ENCODE measurements around the gene ETDA.
"Not testable (repeated sequence)": the region's sequence is repeated elsewhere in the genome, so short reads cannot be mapped to it uniquely, and the experiment has no call there.

The ETDA gene

GRCh38 chrX:135252011-135252518 is at the start of gene ETDA:
Gene ETDA, plus strand, starts transcription at chrX:135252061. Its CDS starts 1,216 bp downstream, at chrX:135253277.
- in situ Hi-C loops (cut with MboI; ENCODE audit: low pct_unique_long_range_greater_than_20kb, low sequenced_read_pairs); DNase-seq: not testable (repeated sequence)

GRCh38 chrX:135206427-135206826 is 45.4 kb upstream of the ETDA start:
- in situ Hi-C loops (cut with MboI; ENCODE audit: low pct_unique_long_range_greater_than_20kb, low sequenced_read_pairs): loop anchor here (25.0 kb wide), 1 partner anchor 231 kb away; no protein-coding TSS in a partner anchor
- DNase-seq: peak; percentile 19

- in situ Hi-C loops (cut with MboI; ENCODE audit: low pct_unique_long_range_greater_than_20kb, low sequenced_read_pairs): loop anchor here (25.0 kb wide), 1 partner anchor 224 kb away; no protein-coding TSS in a partner anchor
- no peak for DNase-seq
Measured at GRCh38 chrX:135213200-135213844, 38.5 kb upstream of the ETDA start.

- DNase-seq; in situ Hi-C loops (cut with MboI; ENCODE audit: low pct_unique_long_range_greater_than_20kb, low sequenced_read_pairs): not testable (repeated sequence)
Measured at GRCh38 chrX:135245989-135246388, 5.9 kb upstream of the ETDA start.

GRCh38 chrX:135256087-135256684 is 4.3 kb downstream of the ETDA start:
- DNase-seq; in situ Hi-C loops (cut with MboI; ENCODE audit: low pct_unique_long_range_greater_than_20kb, low sequenced_read_pairs): not testable (repeated sequence)

- in situ Hi-C loops (cut with MboI; ENCODE audit: low pct_unique_long_range_greater_than_20kb, low sequenced_read_pairs): no loop called here
- DNase-seq: no peak
Measured at GRCh38 chrX:135256923-135257322, 5.1 kb downstream of the ETDA start.

- in situ Hi-C loops (cut with MboI; ENCODE audit: low pct_unique_long_range_greater_than_20kb, low sequenced_read_pairs): no loop called here
- no peak for DNase-seq
Measured at GRCh38 chrX:135257469-135257868, 5.6 kb downstream of the ETDA start.

GRCh38 chrX:135260976-135261375 is 9.1 kb downstream of the ETDA start:
- DNase-seq; in situ Hi-C loops (cut with MboI; ENCODE audit: low pct_unique_long_range_greater_than_20kb, low sequenced_read_pairs): not testable (repeated sequence)

- DNase-seq; in situ Hi-C loops (cut with MboI; ENCODE audit: low pct_unique_long_range_greater_than_20kb, low sequenced_read_pairs): not testable (repeated sequence)
Measured at GRCh38 chrX:135263376-135263775, 11.5 kb downstream of the ETDA start.

GRCh38 chrX:135264206-135264605 is 12.3 kb downstream of the ETDA start:
- in situ Hi-C loops (cut with MboI; ENCODE audit: low pct_unique_long_range_greater_than_20kb, low sequenced_read_pairs): no loop called here
- peak; percentile 7 for DNase-seq

- DNase-seq: no peak
- in situ Hi-C loops (cut with MboI; ENCODE audit: low pct_unique_long_range_greater_than_20kb, low sequenced_read_pairs): no loop called here
Measured at GRCh38 chrX:135273162-135273561, 21.3 kb downstream of the ETDA start.

GRCh38 chrX:135275973-135276372 is 24.1 kb downstream of the ETDA start:
- peak; percentile 64 for DNase-seq
- in situ Hi-C loops (cut with MboI; ENCODE audit: low pct_unique_long_range_greater_than_20kb, low sequenced_read_pairs): no loop called here

GRCh38 chrX:135287266-135287823 is 35.5 kb downstream of the ETDA start:
- in situ Hi-C loops (cut with MboI; ENCODE audit: low pct_unique_long_range_greater_than_20kb, low sequenced_read_pairs): no loop called here
- peak; percentile 15 for DNase-seq

- no peak for DNase-seq
- in situ Hi-C loops (cut with MboI; ENCODE audit: low pct_unique_long_range_greater_than_20kb, low sequenced_read_pairs): no loop called here
Measured at GRCh38 chrX:135295238-135295943, 43.5 kb downstream of the ETDA start.

- DNase-seq: no peak
- in situ Hi-C loops (cut with MboI; ENCODE audit: low pct_unique_long_range_greater_than_20kb, low sequenced_read_pairs): no loop called here
Measured at GRCh38 chrX:135295944-135296305, 44.1 kb downstream of the ETDA start.

GRCh38 chrX:135302269-135302873 is 50.5 kb downstream of the ETDA start:
- DNase-seq: no peak
- in situ Hi-C loops (cut with MboI; ENCODE audit: low pct_unique_long_range_greater_than_20kb, low sequenced_read_pairs): no loop called here

Measured in KBM-7 (cell line).